ENCODE results near the gene STK11IP. TPM values are rescaled to one million over a fixed set of nuclear protein-coding genes. Genes with fewer than 3 reads are reported as not detected.
"Not testable (repeated sequence)": the region's sequence is repeated elsewhere in the genome, so short reads cannot be mapped to it uniquely, and the experiment has no call there.

STK11IP gene
- polyA plus RNA-seq, 10 donors = 9.4 to 26.5 (median 14.4) TPM

- no peak for DNase-seq
These were observed 48.2 kb downstream of the STK11IP start for GRCh38 chr2:219645631-219646527.

- DNase-seq = no peak
These were observed 50.5 kb downstream of the STK11IP start for GRCh38 chr2:219648176-219648575.

- DNase-seq = no peak
These were observed 51.3 kb downstream of the STK11IP start for GRCh38 chr2:219648963-219649362.

GRCh38 chr2:219650426-219651248, 53.0 kb downstream of the STK11IP start:
- DNase-seq = no peak

GRCh38 chr2:219651656-219652055, 54.0 kb downstream of the STK11IP start:
- not testable (repeated sequence) for DNase-seq

GRCh38 chr2:219656526-219656925, 58.9 kb downstream of the STK11IP start:
- DNase-seq = no peak

- DNase-seq = peak in 1 of 3 donors; percentile 56
These were observed 60.7 kb downstream of the STK11IP start for GRCh38 chr2:219658196-219658846.

GRCh38 chr2:219658874-219659273, 61.2 kb downstream of the STK11IP start:
- no peak for DNase-seq

GRCh38 chr2:219661197-219661954, 63.7 kb downstream of the STK11IP start:
- DNase-seq = no peak

- DNase-seq = no peak
These were observed 64.3 kb downstream of the STK11IP start for GRCh38 chr2:219661955-219662395.

- DNase-seq = no peak
These were observed 64.9 kb downstream of the STK11IP start for GRCh38 chr2:219662566-219662965.

- no peak for DNase-seq
These were observed 65.6 kb downstream of the STK11IP start for GRCh38 chr2:219663116-219663762.

GRCh38 chr2:219664041-219664440, 66.4 kb downstream of the STK11IP start:
- no peak for DNase-seq

GRCh38 chr2:219664944-219665343, 67.3 kb downstream of the STK11IP start:
- peak; percentile 59 to 74 (median 64) for DNase-seq

- DNase-seq = no peak
These were observed 68.3 kb downstream of the STK11IP start for GRCh38 chr2:219665926-219666325.

Other genes with a start within 250 kb of the STK11IP start
- 10 to 100 TPM; 26.4 to 45.4 (median 36.6) TPM for gene DNPEP, start 209.9 kb upstream of the STK11IP start, polyA plus RNA-seq (ENCODE audit: insufficient read length in 10 of 10)
- 1,000 to 10,000 TPM; 1,880 to 4,907 (median 4,107) TPM for gene DES, start 179.5 kb upstream of the STK11IP start, polyA plus RNA-seq (ENCODE audit: insufficient read length in 10 of 10)
- gene SPEG, start 163.0 kb upstream of the STK11IP start, polyA plus RNA-seq (ENCODE audit: insufficient read length in 10 of 10) = 100 to 1,000 TPM in 9 of 10 donors, 10 to 100 TPM in 1; 63.9 to 179 (median 138) TPM
- 10 to 100 TPM; 21.7 to 29.9 (median 24.9) TPM for gene GMPPA, start 99.0 kb upstream of the STK11IP start, polyA plus RNA-seq (ENCODE audit: insufficient read length in 10 of 10)
- under 1 TPM; 0.15 to 0.70 (median 0.34) TPM for gene ASIC4, start 83.4 kb upstream of the STK11IP start, polyA plus RNA-seq (ENCODE audit: insufficient read length in 10 of 10)
- gene CHPF, start 54.0 kb upstream of the STK11IP start, polyA plus RNA-seq (ENCODE audit: insufficient read length in 10 of 10) = 10 to 100 TPM; 34.4 to 75.8 (median 44.8) TPM
- gene TMEM198, start 53.8 kb upstream of the STK11IP start, polyA plus RNA-seq (ENCODE audit: insufficient read length in 10 of 10) = 1 to 10 TPM; 1.6 to 3.1 (median 2.3) TPM
- 100 to 1,000 TPM in 9 of 10 donors, 10 to 100 TPM in 1; 94.0 to 139 (median 117) TPM for gene OBSL1, start 26.3 kb upstream of the STK11IP start, polyA plus RNA-seq (ENCODE audit: insufficient read length in 10 of 10)
- gene INHA, start 25.5 kb upstream of the STK11IP start, polyA plus RNA-seq (ENCODE audit: insufficient read length in 10 of 10) = 1 to 10 TPM in 2 of 10 donors, under 1 TPM in 8; 0.16 to 1.5 (median 0.57) TPM
- gene SLC4A3, start 29.8 kb downstream of the STK11IP start, polyA plus RNA-seq (ENCODE audit: insufficient read length in 10 of 10) = 10 to 100 TPM in 2 of 10 donors, 1 to 10 TPM in 8; 5.6 to 11.7 (median 7.3) TPM